Fibroblast of gingiva (primary cell): ENCODE measurements around the gene MAGIX.

Experiments
- DNase-seq: peaks from one replicate; pipeline ENCODE4 v3.0.0-alpha.2; 2011; ENCODE audit warnings: low read depth

Gene MAGIX

GRCh38 chrX:49206543-49206942, 44.0 kb downstream of the MAGIX start:
- DNase-seq = no peak

- no peak for DNase-seq
Measured at GRCh38 chrX:49208399-49208798, 45.8 kb downstream of the MAGIX start.

GRCh38 chrX:49209434-49210251, 47.1 kb downstream of the MAGIX start:
- no peak for DNase-seq

- no peak for DNase-seq
Measured at GRCh38 chrX:49210406-49210805, 47.8 kb downstream of the MAGIX start.

- no peak for DNase-seq
Measured at GRCh38 chrX:49211074-49211473, 48.5 kb downstream of the MAGIX start.

- DNase-seq = no peak
Measured at GRCh38 chrX:49212209-49212608, 49.7 kb downstream of the MAGIX start.

GRCh38 chrX:49212861-49213260, 50.3 kb downstream of the MAGIX start:
- DNase-seq = no peak

GRCh38 chrX:49214416-49214815, 51.9 kb downstream of the MAGIX start:
- no peak for DNase-seq

GRCh38 chrX:49214996-49215526, 52.5 kb downstream of the MAGIX start:
- DNase-seq = no peak
